ENCODE data around the gene MCHR1. TPM values are rescaled to one million over a fixed set of nuclear protein-coding genes. Genes with fewer than 3 reads are reported as not detected.

The MCHR1 gene
- total and polyA plus RNA-seq, 12 donors, result 0.15 to 1.5 (median 0.37) TPM; not detected in 1

- H3K9me3 ChIP-seq, result peaks cover 0 to 11% (median 0%) of the 10 kb centered on the region in 11 donors
- intact Hi-C loops (cut with DNase I), result no loop called here
- H3K4me3 ChIP-seq, result no peak overlapping the region
- no peaks in the 10 kb centered on the region for H3K27me3 ChIP-seq
- no peak for TF ChIP-seq CTCF (IDR thresholded peaks at IDR 0.05)
- WGBS, 2 donors, result 69 to 81% methylated on average over 9 of the region's 9 CpGs
- no peak overlapping the region for H3K27ac ChIP-seq
- no peaks in the 10 kb centered on the region for H3K36me3 ChIP-seq
- peaks cover 0 to 23% (median 16%) of the 10 kb centered on the region in 9 donors for H3K4me1 ChIP-seq
- ATAC-seq (no peak), DNase-seq (no peak)
Observed at GRCh38 chr22:40705918-40706682, 26.8 kb downstream of the MCHR1 start.

- H3K4me1 ChIP-seq, result peaks cover 4 to 34% (median 26%) of the 10 kb centered on the region in 9 donors
- no peak for ATAC-seq
- DNase-seq, result no peak
- intact Hi-C loops (cut with DNase I), result no loop called here
- no peaks in the 10 kb centered on the region for H3K36me3 ChIP-seq
- no peak overlapping the region for H3K27ac ChIP-seq
- no peak for TF ChIP-seq CTCF (IDR thresholded peaks at IDR 0.05)
- peaks cover 0 to 11% (median 0%) of the 10 kb centered on the region in 11 donors for H3K9me3 ChIP-seq
- WGBS, 2 donors, result 91 to 97% methylated on average over 2 of the region's 2 CpGs
- no peak overlapping the region for H3K4me3 ChIP-seq
- H3K27me3 ChIP-seq, result no peaks in the 10 kb centered on the region
Observed at GRCh38 chr22:40707154-40707553, 27.9 kb downstream of the MCHR1 start.

- H3K4me1 ChIP-seq, result peaks cover 4 to 34% (median 28%) of the 10 kb centered on the region in 9 donors
- intact Hi-C loops (cut with DNase I), result no loop called here
- no peak overlapping the region for H3K27ac ChIP-seq
- DNase-seq, result no peak
- 97 to 98% methylated on average over 5 of the region's 5 CpGs for WGBS, 2 donors
- no peaks in the 10 kb centered on the region for H3K36me3 ChIP-seq
- H3K9me3 ChIP-seq, result peaks cover 0 to 11% (median 0%) of the 10 kb centered on the region in 11 donors
- TF ChIP-seq CTCF (IDR thresholded peaks at IDR 0.05), result no peak
- H3K27me3 ChIP-seq, result no peaks in the 10 kb centered on the region
- no peak for ATAC-seq
- no peak overlapping the region for H3K4me3 ChIP-seq
Observed at GRCh38 chr22:40708177-40708576, 28.9 kb downstream of the MCHR1 start.

- intact Hi-C loops (cut with DNase I), result no loop called here
- peak overlapping the region in 9 of 10 donors; percentile 31 to 86 (median 76) for H3K27ac ChIP-seq
- no peaks in the 10 kb centered on the region for H3K36me3 ChIP-seq
- no peak overlapping the region for H3K4me3 ChIP-seq
- DNase-seq, result peak; percentile 38 to 51
- whole genome bisulfite sequencing, 2 donors, result 29 to 34% methylated on average over 6 of the region's 6 CpGs
- peaks cover 0 to 11% (median 0%) of the 10 kb centered on the region in 11 donors for H3K9me3 ChIP-seq
- no peaks in the 10 kb centered on the region for H3K27me3 ChIP-seq
- TF ChIP-seq CTCF (IDR thresholded peaks at IDR 0.05), result no peak
- peak; percentile 49 to 73 (median 66) for ATAC-seq
- H3K4me1 ChIP-seq, result peaks cover 4 to 36% (median 28%) of the 10 kb centered on the region in 9 donors
Observed at GRCh38 chr22:40709752-40710413, 30.6 kb downstream of the MCHR1 start.

Data from heart right ventricle (tissue), 16 donors.